HCEC 1CT (cell line): ENCODE data around the gene IL1A.

ENCODE experiments used
- DNase-seq: peaks from one replicate; pipeline ENCODE4 v3.0.0-alpha.2; 2017

IL1A gene

GRCh38 chr2:112791019-112791418, 6.7 kb upstream of the IL1A start:
- no peak for DNase-seq

GRCh38 chr2:112790305-112790704, 6.0 kb upstream of the IL1A start:
- DNase-seq, result no peak

- no peak for DNase-seq
Measured at GRCh38 chr2:112789186-112789585, 4.9 kb upstream of the IL1A start.

DNA sequence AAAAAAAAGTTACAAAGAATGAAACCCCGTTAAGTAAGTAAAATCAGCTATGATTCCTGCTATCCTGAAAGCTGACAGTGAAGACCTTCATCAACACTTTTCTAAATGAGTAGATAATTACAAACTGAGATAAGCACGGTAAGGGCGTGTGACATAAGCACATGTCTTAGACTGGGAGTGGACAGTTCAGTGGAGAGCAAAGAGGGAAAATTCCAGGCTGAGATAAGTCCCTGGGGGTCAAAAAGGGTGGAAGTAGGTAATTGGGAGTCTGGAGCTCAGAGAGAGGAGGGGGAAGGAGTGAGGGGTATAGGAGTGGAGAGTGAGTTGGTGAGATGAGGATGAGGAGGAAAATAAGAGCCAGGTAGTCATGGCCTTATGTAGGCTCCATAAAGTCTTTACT, 4.4 kb upstream of the IL1A start:
- DNase-seq, result no peak

DNA sequence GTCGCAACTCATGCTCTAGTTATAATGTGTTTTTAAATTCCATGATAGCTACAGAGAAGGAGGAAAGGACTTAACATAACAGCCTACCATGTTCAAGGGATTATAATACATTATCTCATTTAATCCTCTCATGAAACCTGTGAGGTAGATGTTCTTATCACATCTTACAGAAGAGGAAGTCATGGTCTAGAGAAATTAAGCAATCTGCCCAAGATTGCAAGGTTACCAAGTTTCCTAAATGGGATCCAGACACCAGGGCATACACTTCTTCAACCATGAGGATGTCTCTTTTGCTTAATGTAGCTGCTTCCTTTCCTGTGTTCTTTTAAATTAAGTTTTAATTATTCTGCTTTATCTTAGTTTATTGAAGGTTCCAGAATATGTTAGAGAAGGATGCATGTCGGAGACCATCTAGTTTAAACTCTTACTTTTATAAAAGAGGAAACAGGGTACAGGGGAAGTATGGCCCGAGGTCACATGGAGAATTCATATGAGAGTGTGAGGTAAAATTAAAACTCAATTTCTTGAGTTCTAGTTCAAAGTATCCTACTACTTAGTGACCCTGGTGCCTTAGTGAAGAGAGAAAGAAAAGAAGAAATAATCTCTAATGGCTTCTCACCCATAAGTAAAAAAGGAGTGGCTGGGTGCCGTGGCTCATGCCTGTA, 3.6 kb upstream of the IL1A start:
- DNase-seq, result no peak

- no peak for DNase-seq
Measured at GRCh38 chr2:112787294-112787693, 3.0 kb upstream of the IL1A start.

DNA sequence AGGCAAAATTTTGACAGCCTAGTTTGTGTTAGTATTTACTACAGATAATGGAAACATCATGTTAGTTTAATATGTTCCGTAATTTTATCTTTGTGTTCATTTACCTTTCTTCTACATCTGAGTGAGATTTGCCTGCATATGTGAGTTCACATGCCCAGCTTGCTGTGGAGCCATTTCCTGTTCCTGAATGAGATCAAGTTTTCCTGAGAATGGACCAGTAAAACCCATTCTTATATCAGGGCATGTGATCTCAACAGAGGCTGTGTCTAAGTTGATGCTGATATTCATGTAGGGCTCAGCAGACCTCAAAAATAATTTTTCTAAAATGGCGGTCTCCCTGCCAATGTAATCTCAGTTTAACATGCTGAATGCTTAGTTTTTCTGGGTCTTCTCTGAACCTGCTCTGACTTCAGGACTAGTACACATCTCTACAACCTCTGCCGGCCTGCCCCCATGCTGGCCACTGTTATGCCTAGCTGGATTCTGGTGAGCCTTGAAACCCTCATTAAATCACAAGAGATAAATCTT, 1.0 kb downstream of the IL1A start:
- DNase-seq, result no peak

GRCh38 chr2:112782234-112782799, 2.0 kb downstream of the IL1A start:
- no peak for DNase-seq

- no peak for DNase-seq
Measured at GRCh38 chr2:112779598-112779997, 4.7 kb downstream of the IL1A start.

- DNase-seq, result no peak
Measured at GRCh38 chr2:112777036-112777435, 7.3 kb downstream of the IL1A start.

- DNase-seq, result no peak
Measured at GRCh38 chr2:112776113-112776512, 8.2 kb downstream of the IL1A start.

GRCh38 chr2:112774536-112775285, 9.6 kb downstream of the IL1A start:
- no peak for DNase-seq

- no peak for DNase-seq
Measured at GRCh38 chr2:112773556-112773955, 10.7 kb downstream of the IL1A start.

- DNase-seq, result no peak
Measured at GRCh38 chr2:112772911-112773475, 11.3 kb downstream of the IL1A start.

- DNase-seq, result no peak
Measured at GRCh38 chr2:112772322-112772721, 12.0 kb downstream of the IL1A start.

GRCh38 chr2:112768432-112768831, 15.9 kb downstream of the IL1A start:
- peak; percentile 77 for DNase-seq

- no peak for DNase-seq
Measured at GRCh38 chr2:112767693-112768330, 16.5 kb downstream of the IL1A start.

DNA sequence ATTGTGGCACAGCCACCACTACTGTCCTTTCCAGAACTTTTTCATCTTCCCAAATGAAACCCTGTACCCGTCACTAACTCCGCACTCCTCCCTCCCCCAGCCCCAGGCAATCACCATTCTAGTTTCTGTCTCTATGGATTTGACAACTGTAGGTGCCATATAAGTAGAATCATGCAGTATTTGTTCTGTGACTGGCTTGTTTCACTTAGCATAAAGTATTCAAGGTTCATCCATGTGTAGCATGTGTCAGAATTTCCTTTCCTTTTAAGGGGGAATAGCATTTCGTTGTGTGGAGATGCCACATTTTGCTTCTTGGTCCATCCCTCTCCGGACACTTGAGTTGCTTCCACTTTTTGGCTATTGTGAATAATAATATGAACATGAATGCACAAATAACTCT, 19.0 kb downstream of the IL1A start:
- no peak for DNase-seq

GRCh38 chr2:112764071-112765044, 19.9 kb downstream of the IL1A start, which contains the start of gene CKAP2L:
Gene CKAP2L, minus strand, starts transcription at chr2:112764609. Its CDS starts 11 bp downstream, at chr2:112764598.
- peak; percentile 99 for DNase-seq

DNA sequence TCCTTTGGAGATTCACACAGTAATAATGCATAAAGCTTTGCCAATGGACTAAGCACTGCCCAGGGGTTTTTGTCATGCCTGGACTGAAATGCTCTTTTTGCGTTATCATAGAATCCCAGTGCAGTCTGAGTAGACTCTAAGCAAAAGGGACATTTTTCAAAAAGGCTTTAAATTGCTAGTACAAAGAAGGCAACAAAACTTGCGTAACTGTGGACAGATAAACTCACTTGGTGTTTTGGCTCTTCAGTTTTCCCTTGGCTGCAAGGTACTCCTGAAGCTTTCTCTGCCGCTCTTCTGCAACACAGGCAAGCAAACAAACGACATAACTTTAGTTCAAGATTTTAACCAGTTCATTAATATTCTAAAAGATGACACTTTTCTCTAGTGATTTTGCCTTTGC, 22.0 kb downstream of the IL1A start:
- no peak for DNase-seq

DNA sequence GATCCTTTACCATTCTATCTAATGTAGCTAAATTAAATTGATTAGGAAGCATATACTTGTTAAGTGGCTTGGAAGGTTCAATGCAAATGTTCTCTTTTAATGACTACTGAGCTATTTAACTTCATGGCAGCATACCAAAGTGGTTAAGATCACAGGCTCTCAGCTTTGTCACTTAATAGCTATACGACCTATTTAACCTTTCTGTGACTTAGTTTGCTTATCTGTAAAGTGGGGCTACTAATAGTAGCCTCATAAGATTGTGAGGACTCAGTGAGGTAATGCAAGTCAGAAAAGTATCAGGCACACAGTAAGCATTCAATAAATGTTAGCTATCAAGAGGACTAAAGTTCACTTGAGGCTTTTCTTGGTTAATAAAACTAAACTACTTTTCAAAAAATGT, 24.1 kb downstream of the IL1A start:
- no peak for DNase-seq

GRCh38 chr2:112758711-112759110, 25.6 kb downstream of the IL1A start:
- DNase-seq, result no peak
